ENCODE results near the gene TMA7. TPM values are rescaled to one million over a fixed set of nuclear protein-coding genes. Genes with fewer than 3 reads are reported as not detected.
A peak's percentile ranks its signal among the peaks of the same experiment; 100 is the strongest.

TMA7 gene
- total RNA-seq, 4 donors from 2014 or later = 115 to 279 (median 192) TPM

DNA sequence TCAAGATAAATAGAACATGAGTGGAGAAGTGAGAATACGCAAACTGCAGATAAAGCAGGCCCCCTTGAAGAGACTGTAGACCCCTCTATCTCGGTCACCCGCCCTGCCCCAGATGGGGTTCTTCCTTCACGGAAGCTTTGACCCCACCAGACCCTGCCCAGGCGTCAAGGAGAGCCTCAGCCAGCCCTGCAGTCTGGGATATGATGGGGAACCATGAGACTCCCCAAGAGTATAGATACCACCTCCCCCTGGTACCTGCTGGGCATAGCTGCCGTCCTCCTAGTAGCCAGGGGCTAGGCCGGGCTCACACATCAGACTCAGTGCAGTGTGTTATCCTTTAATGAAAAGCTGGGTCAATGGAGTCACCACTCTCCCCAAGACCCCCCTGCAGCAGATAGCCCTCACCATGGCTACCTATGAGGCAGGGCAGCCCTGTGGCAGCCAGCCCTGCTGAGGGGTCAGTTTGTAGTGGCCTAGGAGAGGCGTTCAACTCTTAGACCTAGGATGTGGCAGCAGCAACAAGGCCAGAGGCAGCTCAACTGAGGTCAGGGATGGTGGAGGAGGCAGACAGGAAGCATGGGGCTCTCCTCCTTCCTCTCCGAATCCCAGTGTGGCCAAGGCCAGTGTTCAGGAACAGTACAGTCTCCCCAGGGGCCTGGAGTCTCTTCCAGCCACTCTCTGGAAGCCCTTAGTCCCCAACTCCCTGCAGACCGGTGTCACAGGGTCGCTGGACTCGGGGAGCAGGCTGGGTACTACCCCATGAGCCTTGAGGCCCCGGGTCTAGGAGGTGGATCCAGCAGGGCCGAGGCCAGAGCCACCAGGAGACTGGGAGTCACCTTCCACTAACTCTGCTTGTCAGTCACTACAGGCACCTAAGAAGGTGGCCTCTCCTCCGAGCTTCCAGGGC is 36.3 kb upstream of the TMA7 start:
- 86% methylated on average over 15 of the region's 15 CpGs; no CpG with 5 or more reads in 1 of the 2 donors for WGBS, 2 donors (ENCODE audit: low coverage in 1 of 2)
- Histone ChIP-seq H3K4me3 (no peak overlapping the region), H3K36me3 (peaks cover 0 to 6% (median 3%) of the 10 kb centered on the region in 4 donors), H3K4me1 (peaks cover 3 to 16% (median 7%) of the 10 kb centered on the region in 4 donors), H3K27ac (peak overlapping the region; percentile 74 to 88 (median 82)), H3K9me3 (no peaks in the 10 kb centered on the region), H3K27me3 (no peaks in the 10 kb centered on the region)
- intact Hi-C loops (cut with DNase I; ENCODE audit: low total_unique reads) = loop anchor here (2.0 kb wide), 1 partner anchor 27 kb away; the partner anchor contains the start of gene PLXNB1
- no peak for DNase-seq
- TF ChIP-seq POLR2A (IDR thresholded peaks at IDR 0.05) (no peak), POLR2AphosphoS5 (IDR thresholded peaks at IDR 0.05) (no peak), EP300 (IDR thresholded peaks at IDR 0.05; ENCODE audit: low read depth) (no peak)
- TF ChIP-seq, protein P1, sequence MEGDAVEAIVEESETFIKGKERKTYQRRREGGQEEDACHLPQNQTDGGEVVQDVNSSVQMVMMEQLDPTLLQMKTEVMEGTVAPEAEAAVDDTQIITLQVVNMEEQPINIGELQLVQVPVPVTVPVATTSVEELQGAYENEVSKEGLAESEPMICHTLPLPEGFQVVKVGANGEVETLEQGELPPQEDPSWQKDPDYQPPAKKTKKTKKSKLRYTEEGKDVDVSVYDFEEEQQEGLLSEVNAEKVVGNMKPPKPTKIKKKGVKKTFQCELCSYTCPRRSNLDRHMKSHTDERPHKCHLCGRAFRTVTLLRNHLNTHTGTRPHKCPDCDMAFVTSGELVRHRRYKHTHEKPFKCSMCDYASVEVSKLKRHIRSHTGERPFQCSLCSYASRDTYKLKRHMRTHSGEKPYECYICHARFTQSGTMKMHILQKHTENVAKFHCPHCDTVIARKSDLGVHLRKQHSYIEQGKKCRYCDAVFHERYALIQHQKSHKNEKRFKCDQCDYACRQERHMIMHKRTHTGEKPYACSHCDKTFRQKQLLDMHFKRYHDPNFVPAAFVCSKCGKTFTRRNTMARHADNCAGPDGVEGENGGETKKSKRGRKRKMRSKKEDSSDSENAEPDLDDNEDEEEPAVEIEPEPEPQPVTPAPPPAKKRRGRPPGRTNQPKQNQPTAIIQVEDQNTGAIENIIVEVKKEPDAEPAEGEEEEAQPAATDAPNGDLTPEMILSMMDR (IDR thresholded peaks at IDR 0.05) = no peak
- in situ Hi-C loops (cut with MboI; ENCODE audit: low pct_ligation_motif_present in 1 of 4, low pct_unique_long_range_greater_than_20kb in 1 of 4, low sequenced_read_pairs in 3 of 4) = loop anchor here in 2 of 4 donors (5.0 to 10.0 kb wide), 2 partner anchors 34 to 129 kb away; no protein-coding TSS in a partner anchor

DNA sequence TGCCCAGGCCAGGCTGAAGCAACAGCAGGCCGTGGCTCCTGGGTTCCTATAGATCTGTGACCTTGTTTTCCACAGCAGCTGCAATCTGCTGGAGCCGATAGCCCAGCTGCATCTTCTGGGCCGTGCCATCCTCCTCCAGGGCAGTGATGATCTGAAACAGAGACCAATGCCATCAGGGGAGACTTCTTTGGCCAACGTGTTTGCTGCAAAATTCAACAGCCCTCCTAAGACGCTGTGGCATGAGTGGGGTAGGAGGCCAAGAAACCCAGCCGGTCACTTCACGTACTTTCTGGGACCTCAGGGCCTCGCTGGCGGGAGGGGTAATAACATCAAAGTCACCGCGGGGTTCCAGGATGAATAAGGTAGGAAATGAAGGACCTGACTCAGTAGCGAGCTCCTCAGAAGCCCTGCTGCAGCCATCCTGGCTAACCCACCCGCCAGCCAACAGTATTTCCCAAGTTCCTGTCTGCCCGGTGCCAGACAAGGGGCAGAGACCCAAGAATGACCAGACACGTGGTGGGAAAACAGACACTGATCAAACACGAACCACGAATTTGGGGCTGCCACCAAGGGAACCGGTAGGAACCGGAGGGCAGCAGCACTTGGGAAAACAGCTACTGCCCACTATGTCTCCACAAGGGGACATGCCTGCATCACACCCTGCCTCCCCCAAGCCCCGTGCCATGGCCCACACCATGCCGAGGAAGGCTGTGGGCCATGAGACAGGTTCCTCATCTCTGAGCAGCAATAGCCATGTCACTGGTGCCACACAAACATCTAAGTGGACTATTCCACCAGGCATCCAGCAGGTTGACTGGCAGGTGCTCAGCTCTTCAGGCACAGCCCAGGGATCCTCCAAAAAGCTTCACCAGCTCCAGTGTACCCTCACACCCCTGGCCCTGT is 35.4 kb upstream of the TMA7 start:
- Histone ChIP-seq H3K36me3 (peaks cover 0 to 13% (median 5%) of the 10 kb centered on the region in 4 donors), H3K27ac (peak overlapping the region in 3 of 4 donors; percentile 74 to 88 (median 86)), H3K4me1 (peaks cover 3 to 16% (median 7%) of the 10 kb centered on the region in 4 donors), H3K4me3 (no peak overlapping the region), H3K9me3 (no peaks in the 10 kb centered on the region), H3K27me3 (no peaks in the 10 kb centered on the region)
- in situ Hi-C loops (cut with MboI; ENCODE audit: low pct_ligation_motif_present in 1 of 4, low pct_unique_long_range_greater_than_20kb in 1 of 4, low sequenced_read_pairs in 3 of 4) (loop anchor here in 2 of 4 donors (5.0 to 10.0 kb wide), 2 partner anchors 33 to 130 kb away; no protein-coding TSS in a partner anchor), intact Hi-C loops (cut with DNase I; ENCODE audit: low total_unique reads) (no loop called here)
- TF ChIP-seq POLR2AphosphoS5 (IDR thresholded peaks at IDR 0.05) = no peak
- TF ChIP-seq POLR2A (IDR thresholded peaks at IDR 0.05) = no peak
- no peak for TF ChIP-seq EP300 (IDR thresholded peaks at IDR 0.05; ENCODE audit: low read depth)
- TF ChIP-seq, protein P1 (IDR thresholded peaks at IDR 0.05) = no peak
- WGBS, 2 donors (ENCODE audit: low coverage in 1 of 2) = 84 to 92% methylated on average over 2 to 20 of the region's 21 CpGs
- no peak for DNase-seq

DNA sequence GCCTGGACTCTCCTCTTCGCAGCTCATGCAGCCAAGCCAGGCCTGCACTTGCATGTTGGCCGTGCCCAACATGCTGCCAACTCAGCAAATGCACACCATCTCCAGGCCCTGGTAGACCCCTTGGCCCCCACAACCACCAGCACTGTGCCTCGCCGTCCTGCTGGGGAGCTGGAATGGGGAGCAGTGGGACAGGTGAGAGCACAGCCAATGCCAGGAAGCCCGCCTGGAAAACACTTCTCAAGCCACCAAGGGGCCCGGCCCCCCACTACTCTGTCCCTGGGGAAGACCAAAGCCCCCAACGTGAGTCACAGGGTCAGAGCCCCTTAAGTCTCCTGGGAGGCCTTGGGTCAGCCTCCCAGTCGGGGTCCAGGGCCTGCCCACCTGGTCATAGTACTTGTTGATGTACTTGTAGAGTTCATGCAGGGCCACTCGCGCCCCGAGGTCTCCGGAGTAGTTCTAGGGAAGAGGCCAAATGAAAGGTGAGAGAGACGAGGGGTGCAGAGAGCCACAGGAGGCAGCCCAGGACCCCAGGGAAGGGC is 34.6 kb upstream of the TMA7 start:
- WGBS, 2 donors (ENCODE audit: low coverage in 1 of 2) = 89% methylated on average over 10 of the region's 13 CpGs; no CpG with 5 or more reads in 1 of the 2 donors
- no peaks in the 10 kb centered on the region for H3K9me3 ChIP-seq
- no peak for DNase-seq
- H3K36me3 ChIP-seq = peaks cover 0 to 15% (median 5%) of the 10 kb centered on the region in 4 donors
- in situ Hi-C loops (cut with MboI; ENCODE audit: low pct_ligation_motif_present in 1 of 4, low pct_unique_long_range_greater_than_20kb in 1 of 4, low sequenced_read_pairs in 3 of 4) = loop anchor here in 1 of 4 donors (10.0 kb wide), 1 partner anchor 131 kb away; no protein-coding TSS in a partner anchor
- no peaks in the 10 kb centered on the region for H3K27me3 ChIP-seq
- intact Hi-C loops (cut with DNase I; ENCODE audit: low total_unique reads) = no loop called here
- H3K27ac ChIP-seq = no peak overlapping the region
- TF ChIP-seq, protein P1 (IDR thresholded peaks at IDR 0.05) = no peak
- TF ChIP-seq EP300 (IDR thresholded peaks at IDR 0.05; ENCODE audit: low read depth) (no peak), POLR2AphosphoS5 (IDR thresholded peaks at IDR 0.05) (no peak), POLR2A (IDR thresholded peaks at IDR 0.05) (no peak)
- peaks cover 3 to 16% (median 7%) of the 10 kb centered on the region in 4 donors for H3K4me1 ChIP-seq
- H3K4me3 ChIP-seq = no peak overlapping the region
